Liver (tissue), 9 donors: ENCODE measurements around the gene THAP4. TPM values are rescaled to one million over a fixed set of nuclear protein-coding genes. Genes with fewer than 3 reads are reported as not detected.

ENCODE experiments used
- DNase-seq: peaks from one replicate; pipeline ENCODE4 v3.0.0-alpha.2; 2017; ENCODE audit warnings: low spot score
- H3K27ac ChIP-seq, 2 donors: one replicate each; pipeline ENCODE4 v1.7.0; 2013; ENCODE audit warnings: inconsistent platforms in 2 of 2, low read length in 2 of 2, control low read depth in 1 of 2, low read depth in 1 of 2, mild to moderate bottlenecking in 1 of 2
- H3K27me3 ChIP-seq, 4 donors: one replicate each; pipeline versions ENCODE4 v1.6.1 to v1.7.0; 2013; ENCODE audit warnings: low read length in 3 of 4, inconsistent platforms in 1 of 4, mild to moderate bottlenecking in 1 of 4, moderate library complexity in 1 of 4; ENCODE audit not compliant: control insufficient read depth in 4 of 4, insufficient read depth in 4 of 4
- H3K36me3 ChIP-seq, 4 donors: one replicate each; pipeline versions ENCODE4 v1.6.1 to v1.7.0; 2013; ENCODE audit warnings: low read length in 3 of 4, mild to moderate bottlenecking in 3 of 4, low read depth in 1 of 4, moderate library complexity in 1 of 4; ENCODE audit not compliant: control insufficient read depth in 4 of 4, insufficient read depth in 3 of 4
- H3K4me1 ChIP-seq, 4 donors: one replicate each; pipeline versions ENCODE4 v1.6.1 to v1.7.0; 2013; ENCODE audit warnings: low read length in 3 of 4, mild to moderate bottlenecking in 3 of 4, moderate library complexity in 1 of 4; ENCODE audit not compliant: control insufficient read depth in 4 of 4, insufficient read depth in 4 of 4
- H3K4me3 ChIP-seq, 3 donors: one replicate each; pipeline versions ENCODE4 v1.6.1 to v1.7.0; 2013; ENCODE audit warnings: low read length in 3 of 3, control low read depth in 1 of 3, low read depth in 1 of 3, mild to moderate bottlenecking in 1 of 3
- H3K9ac ChIP-seq, 2 donors: one replicate each; pipeline ENCODE4 v1.7.0; 2013; ENCODE audit warnings: low read length in 2 of 2, mild to moderate bottlenecking in 2 of 2, moderate library complexity in 2 of 2, control low read depth in 1 of 2, low read depth in 1 of 2
- H3K9me3 ChIP-seq, 4 donors: one replicate each; pipeline versions ENCODE4 v1.6.1 to v1.7.0; 2013; ENCODE audit warnings: low read length in 3 of 4; ENCODE audit not compliant: control insufficient read depth in 4 of 4
- ATF3 ChIP-seq: IDR thresholded peaks from 2 replicates; pipeline ENCODE4 v1.6.1; 2016; ENCODE audit warnings: antibody characterized with exemption
- CTCF ChIP-seq: fragments of 150-350 bp; IDR thresholded peaks from 2 replicates; pipeline ENCODE4 v1.5.1; 2017; ENCODE audit warnings: improper control_type of control experiment, low read depth, low read length; ENCODE audit not compliant: missing input control
- EGR1 ChIP-seq, 2 donors: IDR thresholded peaks; 2 replicates each; pipeline ENCODE4 v1.6.1; 2016 to 2018; ENCODE audit warnings: antibody characterized with exemption in 2 of 2, low read depth in 2 of 2
- FOXA1 ChIP-seq: IDR thresholded peaks from 2 replicates; pipeline ENCODE4 v1.6.1; 2016; ENCODE audit warnings: antibody characterized with exemption
- FOXA2 ChIP-seq: IDR thresholded peaks from 2 replicates; pipeline ENCODE4 v1.6.1; 2016; ENCODE audit warnings: antibody characterized with exemption
- GABPA ChIP-seq, 2 donors: IDR thresholded peaks in 1 of 2; conservative IDR thresholded peaks in 1 of 2; 2 replicates each; pipeline ENCODE4 v1.6.1; 2016; ENCODE audit warnings: antibody characterized with exemption in 2 of 2, mild to moderate bottlenecking in 1 of 2, moderate library complexity in 1 of 2
- HNF4A ChIP-seq, 2 donors: conservative IDR thresholded peaks; 2 replicates each; pipeline ENCODE4 v1.6.1; 2016; ENCODE audit warnings: antibody characterized with exemption in 2 of 2, mild to moderate bottlenecking in 2 of 2
- JUND ChIP-seq, 2 donors: IDR thresholded peaks; 2 replicates each; pipeline ENCODE4 v1.6.1; 2016; ENCODE audit warnings: antibody characterized with exemption in 2 of 2
- MAX ChIP-seq: IDR thresholded peaks from 2 replicates; pipeline ENCODE4 v1.6.1; 2016; ENCODE audit warnings: antibody characterized with exemption
- NR2F2 ChIP-seq: IDR thresholded peaks from 2 replicates; pipeline ENCODE4 v1.6.1; 2016; ENCODE audit warnings: antibody characterized with exemption
- RAD21 ChIP-seq, 2 donors: IDR thresholded peaks; 2 replicates each; pipeline ENCODE4 v1.6.1; 2016; ENCODE audit warnings: antibody characterized with exemption in 2 of 2, mild to moderate bottlenecking in 2 of 2
- REST ChIP-seq: IDR thresholded peaks from 2 replicates; pipeline ENCODE4 v1.6.1; 2016; ENCODE audit warnings: antibody characterized with exemption, mild to moderate bottlenecking
- RXRA ChIP-seq, 2 donors: IDR thresholded peaks; 2 replicates each; pipeline ENCODE4 v1.6.1; 2017 to 2018; ENCODE audit warnings: antibody characterized with exemption in 2 of 2, mild to moderate bottlenecking in 1 of 2
- SP1 ChIP-seq: IDR thresholded peaks from 2 replicates; pipeline ENCODE4 v1.6.1; 2018; ENCODE audit warnings: antibody characterized with exemption, mild to moderate bottlenecking
- YY1 ChIP-seq: IDR thresholded peaks from 2 replicates; pipeline ENCODE4 v1.6.1; 2016; ENCODE audit warnings: antibody characterized with exemption, mild to moderate bottlenecking
- WGBS: extraction: QIAGEN DNeasy Blood & Tissue Kit; methylation state at CpG from one replicate; pipeline ENCODE4 v1.1.7; 2013; 5-methylcytosine and 5-hydroxymethylcytosine counted together
- polyA plus RNA-seq, 2 donors: library from polyadenylated mRNA; stranded (reverse) in 1 of 2; unstranded in 1 of 2; fragments of 200-250 nt in 1 of 2; fragments of >200 nt in 1 of 2; fragmentation: Nextera tagmentation in 1 of 2; extraction: Ambion mirVana in 1 of 2; gene quantifications; one replicate each; pipeline versions ENCODE4 v1.2.1 to v1.2.3, GENCODE V29; 2013 to 2015
- total RNA-seq, 2 donors: library from RNA; depleted of rRNA; stranded (reverse); fragments of >200 nt; gene quantifications; one replicate each; pipeline ENCODE4 v1.2.3, GENCODE V29; 2014
- TF ChIP-seq, protein P1 (sequence below): IDR thresholded peaks from 2 replicates; pipeline ENCODE4 v1.6.1; 2016; ENCODE audit warnings: antibody characterized with exemption
- donor health status: healthy.
- donor health status: healthy.
- donor health status: healthy.
- donor health status: healthy.
- donor health status: healthy.

The THAP4 gene
- total and polyA plus RNA-seq, 4 donors = 16.8 to 33.1 (median 22.7) TPM

GRCh38 chr2:241615041-241615440 lies 21.9 kb downstream of the THAP4 start:
- no peak overlapping the region for H3K4me3 ChIP-seq
- no peaks in the 10 kb centered on the region for H3K36me3 ChIP-seq
- no peak overlapping the region for H3K27ac ChIP-seq
- no peak for TF ChIP-seq RXRA (IDR thresholded peaks at IDR 0.05)
- TF ChIP-seq EGR1 (IDR thresholded peaks at IDR 0.05; ENCODE audit: low read depth in 2 of 2) = no peak
- no peak for TF ChIP-seq JUND (IDR thresholded peaks at IDR 0.05)
- TF ChIP-seq, protein P1, sequence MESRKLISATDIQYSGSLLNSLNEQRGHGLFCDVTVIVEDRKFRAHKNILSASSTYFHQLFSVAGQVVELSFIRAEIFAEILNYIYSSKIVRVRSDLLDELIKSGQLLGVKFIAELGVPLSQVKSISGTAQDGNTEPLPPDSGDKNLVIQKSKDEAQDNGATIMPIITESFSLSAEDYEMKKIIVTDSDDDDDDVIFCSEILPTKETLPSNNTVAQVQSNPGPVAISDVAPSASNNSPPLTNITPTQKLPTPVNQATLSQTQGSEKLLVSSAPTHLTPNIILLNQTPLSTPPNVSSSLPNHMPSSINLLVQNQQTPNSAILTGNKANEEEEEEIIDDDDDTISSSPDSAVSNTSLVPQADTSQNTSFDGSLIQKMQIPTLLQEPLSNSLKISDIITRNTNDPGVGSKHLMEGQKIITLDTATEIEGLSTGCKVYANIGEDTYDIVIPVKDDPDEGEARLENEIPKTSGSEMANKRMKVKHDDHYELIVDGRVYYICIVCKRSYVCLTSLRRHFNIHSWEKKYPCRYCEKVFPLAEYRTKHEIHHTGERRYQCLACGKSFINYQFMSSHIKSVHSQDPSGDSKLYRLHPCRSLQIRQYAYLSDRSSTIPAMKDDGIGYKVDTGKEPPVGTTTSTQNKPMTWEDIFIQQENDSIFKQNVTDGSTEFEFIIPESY = no peak
- TF ChIP-seq FOXA1 = no peak
- TF ChIP-seq RAD21 (IDR thresholded peaks at IDR 0.05) = no peak
- no peak for TF ChIP-seq NR2F2
- no peak for TF ChIP-seq FOXA2
- TF ChIP-seq HNF4A (conservative IDR thresholded peaks at IDR 0.05) = no peak
- no peak for TF ChIP-seq SP1
- no peak for TF ChIP-seq YY1
- no peak for TF ChIP-seq ATF3
- TF ChIP-seq CTCF = no peak
- TF ChIP-seq REST = no peak
- no peak for TF ChIP-seq MAX
- TF ChIP-seq GABPA (IDR thresholded peaks at IDR 0.05 in 1 of 2, conservative IDR thresholded peaks at IDR 0.05 in 1 of 2) = no peak
- WGBS = 80% methylated on average over 11 of the region's 11 CpGs
- H3K9me3 ChIP-seq = no peaks in the 10 kb centered on the region
- no peaks in the 10 kb centered on the region for H3K27me3 ChIP-seq
- no peak for DNase-seq
- peaks cover 10 to 20% (median 16%) of the 10 kb centered on the region in 4 donors for H3K4me1 ChIP-seq
- H3K9ac ChIP-seq = no peak overlapping the region
